Islet of Langerhans (tissue), 1 donor: ENCODE data around the gene PLS1.
"Not testable (repeated sequence)": the region's sequence is repeated elsewhere in the genome, so short reads cannot be mapped to it uniquely, and the experiment has no call there.

Experiments used
- FAIRE-seq: peaks from one replicate; lab custom pipeline; 2011; peaks lifted over from hg19 to GRCh38; lab: Jason Lieb, UNC

PLS1 gene

DNA sequence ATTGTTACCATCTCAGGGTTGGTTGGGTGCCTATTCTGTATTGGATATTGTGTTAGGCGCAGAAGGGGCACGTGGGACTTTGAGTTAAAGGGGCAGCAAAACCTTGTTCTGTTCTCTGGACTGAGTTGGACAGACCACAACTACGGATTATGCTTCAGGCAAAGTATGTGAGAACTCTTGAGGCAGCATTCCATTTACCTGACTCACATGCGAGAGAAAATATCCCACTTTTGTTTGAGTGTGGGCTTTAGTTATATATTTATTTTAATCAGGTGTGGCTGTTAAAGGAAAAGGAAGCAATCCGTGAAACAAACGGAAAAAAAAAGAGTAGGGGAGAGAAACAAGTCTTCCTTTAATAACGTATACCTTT lies 627 bp upstream of the PLS1 start:
- peak; percentile 77 for FAIRE-seq

DNA sequence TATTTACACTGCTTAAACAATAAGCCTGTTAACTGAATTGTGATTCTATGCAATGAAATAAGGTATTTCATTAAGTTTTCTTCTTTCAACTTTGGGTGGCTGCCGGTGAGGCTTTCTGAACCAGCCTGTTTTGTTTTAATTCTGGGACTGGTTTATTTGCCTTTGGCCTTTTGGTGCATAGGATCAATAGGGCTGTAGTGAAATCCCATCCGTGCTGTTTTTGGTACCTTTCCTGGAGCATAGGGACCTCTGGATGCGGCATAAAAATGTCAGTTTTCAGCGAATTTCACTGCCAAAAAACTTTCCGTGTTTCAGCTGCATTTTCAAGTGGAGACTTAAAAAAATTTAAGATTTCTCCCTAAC lies 514 bp downstream of the PLS1 start:
- FAIRE-seq, result no peak

GRCh38 chr3:142597906-142598305 lies 1.7 kb downstream of the PLS1 start:
- FAIRE-seq, result no peak

GRCh38 chr3:142601713-142602112 lies 5.5 kb downstream of the PLS1 start:
- no peak for FAIRE-seq

DNA sequence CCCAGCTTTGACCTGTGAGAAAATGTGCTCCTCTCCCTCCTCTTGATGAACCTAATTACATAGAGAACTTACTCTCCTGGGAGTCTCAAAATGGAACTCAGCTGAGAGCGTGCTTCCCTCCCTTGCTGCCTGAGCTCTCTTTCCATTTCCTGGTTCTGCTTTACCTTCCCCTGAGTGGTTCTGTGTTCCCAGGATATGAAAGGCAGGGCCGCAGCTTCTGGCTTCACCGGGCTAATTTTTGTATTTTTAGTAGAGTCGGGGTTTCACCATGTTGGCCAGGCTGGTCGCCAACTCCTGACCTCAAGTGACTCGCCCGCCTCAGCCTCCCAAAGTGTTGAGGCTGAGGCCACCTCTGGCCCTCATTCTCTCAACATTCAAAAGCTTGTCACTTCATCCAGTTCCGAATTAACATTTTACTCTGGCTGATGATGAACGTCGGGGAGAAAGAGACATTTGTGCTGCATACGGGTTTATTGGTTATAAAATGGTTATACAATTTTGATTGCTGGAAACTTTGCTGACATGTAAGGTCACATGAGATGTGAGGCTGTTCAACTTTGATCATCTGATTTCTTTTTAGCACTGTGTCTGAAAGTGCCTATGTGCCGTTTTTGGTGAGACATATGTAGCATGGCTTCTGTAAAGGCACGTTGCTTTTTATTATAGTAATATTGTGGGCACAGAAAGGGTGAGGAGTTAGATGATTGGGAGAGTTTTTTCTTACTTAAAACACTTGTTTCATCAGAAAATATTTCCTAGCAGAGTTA lies 6.6 kb downstream of the PLS1 start:
- no peak for FAIRE-seq

- FAIRE-seq, result not testable (repeated sequence)
These were observed 7.2 kb downstream of the PLS1 start for GRCh38 chr3:142603386-142603705.

- no peak for FAIRE-seq
These were observed 8.7 kb downstream of the PLS1 start for GRCh38 chr3:142604940-142605339.

DNA sequence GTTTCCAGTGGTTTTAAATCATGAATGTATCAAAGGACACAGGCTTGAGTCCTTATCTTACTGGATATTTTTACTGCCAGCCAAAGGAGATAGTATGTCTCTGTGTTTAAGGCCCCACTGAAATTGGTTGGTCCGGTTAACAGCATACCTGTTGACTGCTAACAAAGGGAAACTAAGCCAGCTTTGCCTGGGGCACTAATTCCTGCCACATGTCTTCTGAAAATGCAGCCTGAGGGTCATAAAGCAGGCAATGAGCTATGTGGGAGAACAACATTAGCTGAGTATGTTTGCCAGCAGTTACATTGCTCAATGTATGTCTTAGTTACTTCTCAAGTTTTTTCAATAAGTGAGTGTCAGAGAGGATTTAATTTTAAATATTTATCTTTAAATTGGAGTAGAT lies 12.4 kb downstream of the PLS1 start:
- FAIRE-seq, result no peak

DNA sequence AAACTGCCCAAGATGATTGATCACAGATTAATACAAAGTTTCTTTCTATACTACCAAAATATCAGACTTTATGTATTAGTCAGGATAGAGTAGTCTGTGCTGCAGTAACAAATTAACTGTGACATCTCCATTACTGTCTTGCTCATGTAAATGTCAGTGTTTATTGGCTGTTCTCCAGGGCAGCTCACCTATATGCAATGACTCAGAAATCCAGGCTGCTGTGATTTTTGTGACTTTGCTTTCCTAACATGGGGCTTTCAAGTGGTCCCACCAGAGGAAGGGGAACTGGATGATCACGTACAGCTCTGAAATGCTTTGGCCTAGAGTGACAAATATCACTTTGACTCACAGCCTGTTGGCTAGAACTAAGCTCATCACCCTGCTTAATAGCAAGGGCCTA lies 12.9 kb downstream of the PLS1 start:
- FAIRE-seq, result no peak

GRCh38 chr3:142611206-142611605 lies 15.0 kb downstream of the PLS1 start:
- no peak for FAIRE-seq

GRCh38 chr3:142613491-142613890 lies 17.3 kb downstream of the PLS1 start:
- no peak for FAIRE-seq

DNA sequence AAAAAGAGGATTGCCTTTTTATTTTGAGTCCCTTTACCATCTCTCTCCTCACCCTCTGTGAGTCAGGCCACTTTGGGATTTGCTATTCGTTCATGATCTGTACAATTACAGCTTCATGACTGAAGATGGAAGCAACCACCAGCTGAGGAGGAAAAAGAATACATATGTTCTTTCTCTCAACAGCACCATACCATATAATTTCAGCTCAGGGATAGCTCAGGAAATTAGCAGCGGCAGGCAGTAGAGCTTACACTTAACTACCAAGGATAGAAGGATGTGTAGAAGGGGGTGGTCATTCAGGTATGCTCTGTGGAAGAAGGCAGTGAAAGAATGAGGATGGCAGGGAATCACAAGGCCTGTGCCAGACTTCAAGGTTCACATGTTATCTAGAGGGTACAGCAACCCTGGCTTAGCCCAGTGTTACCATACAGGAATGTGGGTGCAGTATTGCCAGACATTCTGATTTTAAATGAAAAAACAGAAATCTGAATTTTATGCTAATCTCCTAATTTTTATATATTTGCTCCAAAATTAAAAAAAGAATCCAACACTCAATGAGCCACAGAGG lies 17.9 kb downstream of the PLS1 start:
- no peak for FAIRE-seq

GRCh38 chr3:142615171-142615570 lies 19.0 kb downstream of the PLS1 start:
- no peak for FAIRE-seq

DNA sequence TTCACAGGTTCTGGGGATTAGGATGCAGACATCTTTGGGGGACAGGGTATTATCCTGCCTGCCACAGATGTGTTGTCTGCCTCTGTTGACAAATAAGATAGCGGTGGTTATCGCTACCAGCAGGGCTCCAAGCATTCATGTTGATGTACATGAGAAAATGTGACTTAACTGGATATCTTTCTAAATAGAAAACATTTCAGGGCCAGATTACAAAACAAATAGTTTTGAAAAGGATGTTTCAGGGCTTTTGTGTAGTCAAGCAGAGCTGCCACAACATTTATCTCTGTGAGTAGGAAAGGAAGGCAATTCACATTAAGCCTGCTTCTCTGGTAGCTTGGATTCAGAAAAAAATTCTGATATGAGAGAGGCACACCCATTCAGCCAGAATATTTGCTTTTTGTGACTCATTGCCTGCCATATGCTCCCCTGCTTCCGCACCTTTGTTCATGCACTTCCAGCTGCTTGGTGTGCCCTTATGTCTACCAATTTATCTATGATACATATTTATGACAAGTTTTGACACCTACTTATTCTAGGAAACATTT lies 22.8 kb downstream of the PLS1 start:
- peak; percentile 98 for FAIRE-seq

GRCh38 chr3:142622405-142622804 lies 26.2 kb downstream of the PLS1 start:
- no peak for FAIRE-seq

- no peak for FAIRE-seq
These were observed 27.0 kb downstream of the PLS1 start for GRCh38 chr3:142623194-142623593.

DNA sequence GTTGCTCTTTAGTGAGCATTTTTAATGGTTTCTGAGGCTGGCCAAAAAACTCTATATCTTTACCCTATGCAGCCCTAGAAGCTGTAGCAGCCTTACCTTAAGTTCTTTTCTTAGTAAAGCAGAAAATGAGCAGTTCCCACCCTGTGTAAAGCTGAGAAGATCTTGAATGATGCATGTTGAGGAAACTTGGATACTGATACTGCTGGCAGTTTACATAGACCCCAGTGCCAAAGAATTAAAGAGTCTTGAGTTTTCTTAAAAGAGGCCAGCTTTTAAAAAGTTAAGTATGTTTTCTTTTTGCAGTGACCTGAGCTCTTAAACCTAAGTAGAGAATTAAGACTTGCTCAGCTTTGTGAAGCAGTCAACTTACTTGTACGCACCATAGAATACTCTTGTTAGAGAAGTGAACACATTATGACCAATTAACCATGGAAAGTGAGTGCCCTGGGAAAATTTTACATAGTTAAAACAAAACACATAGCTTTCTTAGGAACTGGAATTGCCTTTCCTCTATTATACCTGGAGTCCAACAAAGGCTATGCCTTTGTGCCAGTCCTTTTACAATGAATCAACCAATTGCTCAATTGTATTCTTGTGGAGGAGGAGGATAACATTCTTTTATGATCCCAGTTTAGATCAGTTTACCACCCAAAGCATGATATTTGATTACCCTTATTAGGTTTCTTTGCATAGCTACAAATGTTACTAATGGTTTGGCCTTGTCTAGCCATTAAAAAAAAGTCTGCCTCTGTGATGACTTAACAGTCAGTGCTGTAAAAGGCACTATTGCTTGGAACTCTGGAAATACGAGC lies 28.4 kb downstream of the PLS1 start:
- FAIRE-seq, result no peak

DNA sequence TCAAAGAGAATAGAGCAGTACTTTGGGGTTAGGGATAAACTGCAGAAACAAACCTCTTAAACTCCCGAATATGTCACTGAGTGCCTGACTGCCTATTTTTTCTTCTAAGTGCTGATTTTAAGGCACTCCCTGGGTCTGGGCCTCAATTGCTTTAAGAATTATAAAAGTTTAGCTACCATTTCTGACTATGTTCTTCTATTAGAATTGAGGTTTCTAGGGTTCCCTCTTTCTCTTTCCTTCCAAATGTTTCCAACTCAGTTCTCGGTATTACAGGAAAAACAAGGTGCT lies 28.9 kb downstream of the PLS1 start:
- no peak for FAIRE-seq

GRCh38 chr3:142626971-142627370 lies 30.8 kb downstream of the PLS1 start:
- FAIRE-seq, result no peak

- no peak for FAIRE-seq
These were observed 32.6 kb downstream of the PLS1 start for GRCh38 chr3:142628801-142629200.

- no peak for FAIRE-seq
These were observed 36.9 kb downstream of the PLS1 start for GRCh38 chr3:142633073-142633472.

DNA sequence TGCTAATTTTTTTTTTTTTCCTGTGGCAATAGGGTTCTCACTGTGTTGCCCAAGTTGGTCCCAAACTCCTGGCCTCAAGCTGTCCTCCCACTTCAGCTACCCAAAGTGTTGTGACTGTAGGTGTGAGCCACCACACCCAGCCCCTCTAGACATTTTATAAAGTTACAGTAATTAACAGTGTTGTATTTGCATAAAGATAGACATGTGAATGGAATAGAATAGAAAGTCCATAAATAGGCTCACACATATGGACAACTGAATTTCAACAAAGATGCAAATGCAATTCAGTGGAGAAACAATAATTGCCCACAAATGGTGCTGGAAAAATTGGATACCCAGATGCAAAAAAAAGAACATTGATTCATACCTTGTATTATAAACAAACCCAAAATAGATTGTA lies 39.9 kb downstream of the PLS1 start:
- no peak for FAIRE-seq

DNA sequence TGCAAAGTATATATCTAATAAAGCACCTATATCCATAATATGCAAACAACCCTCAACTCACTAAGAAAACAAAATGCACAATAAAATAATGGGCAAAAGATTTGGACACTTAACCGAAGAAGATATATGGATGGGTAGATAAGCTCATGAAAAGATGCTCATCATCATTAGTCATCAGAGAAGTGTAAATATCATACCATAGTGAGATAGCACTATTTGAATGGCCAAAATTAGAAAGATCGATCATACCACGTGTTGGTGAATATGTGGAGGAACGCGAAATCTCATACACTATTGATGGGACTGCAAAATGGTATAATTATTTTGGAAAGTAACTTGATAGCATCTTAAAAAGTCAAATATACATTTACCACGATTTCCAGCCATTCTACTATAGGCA lies 40.5 kb downstream of the PLS1 start:
- no peak for FAIRE-seq

GRCh38 chr3:142638291-142638690 lies 42.1 kb downstream of the PLS1 start:
- FAIRE-seq, result no peak
